GM23248 (cell line): ENCODE data around the gene TAPT1.

Source experiments
- EZH2 ChIP-seq: fragments of 200-600 bp; sonication (generic); IDR thresholded peaks from 2 replicates; pipeline ENCODE4 v1.6.1; 2018; ENCODE audit warnings: antibody characterized with exemption, mild to moderate bottlenecking; ENCODE audit not compliant: insufficient read depth, poor library complexity, severe bottlenecking
- EZH2phosphoT487 ChIP-seq: fragments of 200-600 bp; sonication (generic); IDR thresholded peaks from 2 replicates; pipeline ENCODE4 v1.6.1; 2018; ENCODE audit warnings: antibody characterized with exemption, moderate library complexity, mild to moderate bottlenecking, low read depth; ENCODE audit not compliant: insufficient read depth

DNA sequence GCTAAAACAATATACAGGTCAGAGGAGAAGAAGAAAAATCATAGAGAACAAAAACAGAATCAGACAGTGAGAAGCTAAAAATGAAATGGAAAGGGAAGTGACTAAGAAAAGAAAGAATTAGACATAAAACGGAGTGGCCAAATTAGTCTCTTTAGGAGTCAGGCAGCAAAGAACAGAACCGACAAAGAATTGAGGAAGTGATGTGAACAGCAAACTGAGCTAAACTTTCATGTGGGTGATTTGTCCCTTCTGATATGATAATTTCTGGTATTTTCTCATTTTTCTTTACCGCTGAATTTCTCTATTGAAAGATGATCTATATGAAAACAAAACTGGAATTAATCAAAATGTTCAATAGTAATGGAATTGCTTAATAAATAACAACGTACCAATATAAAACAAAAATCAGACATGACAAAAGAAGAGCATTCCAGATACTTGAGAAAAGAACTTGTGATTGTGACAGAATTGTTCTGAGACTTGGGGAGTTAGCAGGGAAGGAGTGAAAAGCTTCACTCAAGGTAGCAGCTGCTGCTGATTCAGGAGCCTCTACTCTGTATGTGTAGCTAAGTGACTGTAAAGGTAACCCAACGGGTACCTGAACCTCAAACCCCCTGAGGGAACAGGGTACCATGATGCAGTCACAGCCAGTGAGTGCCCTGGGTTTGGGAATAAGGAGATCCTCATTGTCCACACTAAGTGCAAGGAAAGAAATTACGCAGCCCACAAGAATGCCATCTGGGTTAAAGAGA is 8.8 kb downstream of the TAPT1 start:
- no peak for TF ChIP-seq EZH2
- no peak for TF ChIP-seq EZH2phosphoT487
